ENCODE data around the gene OR10AD1.

OR10AD1 gene

GRCh38 chr12:48175613-48176416, 27.3 kb downstream of the OR10AD1 start:
- Histone ChIP-seq H3K79me2 (ENCODE audit: control insufficient read depth, low read length) (no peaks in the 10 kb centered on the region), H3K9me3 (ENCODE audit: control insufficient read depth, insufficient read depth, low read length) (no peaks in the 10 kb centered on the region), H3K4me1 (ENCODE audit: control insufficient read depth, low read length) (no peaks in the 10 kb centered on the region), H3K36me3 (ENCODE audit: control insufficient read depth, low read length) (no peaks in the 10 kb centered on the region), H4K20me1 (ENCODE audit: control insufficient read depth, insufficient read depth, low read depth, low read length) (no peaks in the 10 kb centered on the region), H3K27me3 (ENCODE audit: control insufficient read depth, low read length) (peaks cover 45% of the 10 kb centered on the region), H3K27ac (ENCODE audit: low read depth, low read length) (no peak overlapping the region), H3K9me2 (replicated peaks; ENCODE audit: control insufficient read depth, low read length) (no peaks in the 10 kb centered on the region), H3K4me2 (ENCODE audit: low read length) (no peak overlapping the region), H3K4me3 (ENCODE audit: low read length) (no peak overlapping the region), H3F3A (ENCODE audit: control insufficient read depth, insufficient read depth) (no peaks in the 10 kb centered on the region)
- TF ChIP-seq EZH2phosphoT487 (IDR thresholded peaks at IDR 0.05; ENCODE audit: borderline replicate concordance, low read length) (no peak), CTCF (IDR thresholded peaks at IDR 0.05; ENCODE audit: low read depth, low read length, poor library complexity, severe bottlenecking) (no peak)

- Histone ChIP-seq H3K27ac (ENCODE audit: low read depth, low read length) (no peak overlapping the region), H3K4me3 (ENCODE audit: low read length) (no peak overlapping the region), H3K79me2 (ENCODE audit: control insufficient read depth, low read length) (no peaks in the 10 kb centered on the region), H3K4me2 (ENCODE audit: low read length) (no peak overlapping the region), H3K9me2 (replicated peaks; ENCODE audit: control insufficient read depth, low read length) (no peaks in the 10 kb centered on the region), H3K36me3 (ENCODE audit: control insufficient read depth, low read length) (no peaks in the 10 kb centered on the region), H4K20me1 (ENCODE audit: control insufficient read depth, insufficient read depth, low read depth, low read length) (no peaks in the 10 kb centered on the region), H3K4me1 (ENCODE audit: control insufficient read depth, low read length) (no peaks in the 10 kb centered on the region), H3K27me3 (ENCODE audit: control insufficient read depth, low read length) (peaks cover 5% of the 10 kb centered on the region), H3K9me3 (ENCODE audit: control insufficient read depth, insufficient read depth, low read length) (no peaks in the 10 kb centered on the region), H3F3A (ENCODE audit: control insufficient read depth, insufficient read depth) (no peaks in the 10 kb centered on the region)
- no peak for TF ChIP-seq EZH2phosphoT487 (IDR thresholded peaks at IDR 0.05; ENCODE audit: borderline replicate concordance, low read length)
- TF ChIP-seq CTCF (IDR thresholded peaks at IDR 0.05; ENCODE audit: low read depth, low read length, poor library complexity, severe bottlenecking): no peak
Measured at GRCh38 chr12:48169011-48169410, 34.1 kb downstream of the OR10AD1 start.

- no peaks in the 10 kb centered on the region for H4K20me1 ChIP-seq (ENCODE audit: control insufficient read depth, insufficient read depth, low read depth, low read length)
- TF ChIP-seq CTCF (IDR thresholded peaks at IDR 0.05; ENCODE audit: low read depth, low read length, poor library complexity, severe bottlenecking) (peak; percentile 91), EZH2phosphoT487 (IDR thresholded peaks at IDR 0.05; ENCODE audit: borderline replicate concordance, low read length) (no peak)
- H3K36me3 ChIP-seq (ENCODE audit: control insufficient read depth, low read length): no peaks in the 10 kb centered on the region
- no peak overlapping the region for H3K4me3 ChIP-seq (ENCODE audit: low read length)
- H3K4me1 ChIP-seq (ENCODE audit: control insufficient read depth, low read length): peaks cover under 1% of the 10 kb centered on the region; the same call in 1 of the 2 replicates
- no peaks in the 10 kb centered on the region for H3K9me2 ChIP-seq (replicated peaks; ENCODE audit: control insufficient read depth, low read length)
- H3F3A ChIP-seq (ENCODE audit: control insufficient read depth, insufficient read depth): no peaks in the 10 kb centered on the region
- H3K9me3 ChIP-seq (ENCODE audit: control insufficient read depth, insufficient read depth, low read length): no peaks in the 10 kb centered on the region
- H3K27ac ChIP-seq (ENCODE audit: low read depth, low read length): no peak overlapping the region
- H3K79me2 ChIP-seq (ENCODE audit: control insufficient read depth, low read length): no peaks in the 10 kb centered on the region
- H3K4me2 ChIP-seq (ENCODE audit: low read length): no peak overlapping the region
- peaks cover 5% of the 10 kb centered on the region; the same call in 1 of the 2 replicates for H3K27me3 ChIP-seq (ENCODE audit: control insufficient read depth, low read length)
Measured at GRCh38 chr12:48165089-48165981, 37.8 kb downstream of the OR10AD1 start.
